ENCODE results near the gene LRRC51.
"Not testable (repeated sequence)": the region's sequence is repeated elsewhere in the genome, so short reads cannot be mapped to it uniquely, and the experiment has no call there.

The LRRC51 gene

DNA sequence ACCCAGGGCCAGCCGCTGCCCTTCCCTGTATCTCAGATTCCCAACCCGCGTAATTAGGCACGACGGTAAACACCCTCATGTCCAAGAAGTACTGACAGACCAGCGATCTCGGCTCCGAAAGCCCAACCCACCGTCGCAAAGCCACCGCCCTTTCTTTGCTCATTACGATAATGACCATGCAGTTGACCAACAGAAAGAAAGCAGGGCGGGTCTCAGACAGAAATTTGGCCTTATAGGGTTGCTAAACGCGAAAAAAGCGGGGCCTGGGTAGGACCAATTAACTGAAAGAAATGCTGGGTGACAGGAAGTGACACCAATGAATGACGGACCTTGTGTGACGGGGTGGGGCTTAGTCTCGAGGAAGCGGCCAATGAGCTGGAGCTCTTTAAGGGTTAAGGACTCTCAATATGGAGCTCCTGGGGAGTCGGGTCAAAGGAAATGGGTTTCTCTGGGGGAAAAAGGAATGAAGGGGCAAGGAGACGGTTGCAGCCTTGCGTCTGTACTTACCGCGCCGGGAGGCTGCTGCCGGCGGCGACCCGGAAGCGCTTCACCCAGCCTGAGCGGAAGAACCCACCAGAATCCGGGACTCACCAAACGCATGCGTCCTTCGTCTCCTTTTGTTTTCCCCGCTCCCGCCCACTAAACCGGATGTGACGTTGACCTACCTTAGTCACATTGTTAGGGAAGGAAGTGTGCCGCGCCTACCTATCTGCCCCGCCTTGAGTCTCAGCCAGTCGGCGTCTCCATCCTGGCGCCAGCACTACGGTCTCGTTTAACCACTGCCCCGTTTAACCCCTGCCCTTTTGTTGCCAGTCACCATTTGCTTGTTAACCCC lies 31.7 kb downstream of the LRRC51 start, which contains the start of gene ANAPC15:
TSS of gene ANAPC15 (minus strand) at position 553 of the 835 bp plus-strand sequence. CDS start 1,419 bp downstream, outside the sequence.
- DNase-seq: peak; percentile 98 to 99

DNA sequence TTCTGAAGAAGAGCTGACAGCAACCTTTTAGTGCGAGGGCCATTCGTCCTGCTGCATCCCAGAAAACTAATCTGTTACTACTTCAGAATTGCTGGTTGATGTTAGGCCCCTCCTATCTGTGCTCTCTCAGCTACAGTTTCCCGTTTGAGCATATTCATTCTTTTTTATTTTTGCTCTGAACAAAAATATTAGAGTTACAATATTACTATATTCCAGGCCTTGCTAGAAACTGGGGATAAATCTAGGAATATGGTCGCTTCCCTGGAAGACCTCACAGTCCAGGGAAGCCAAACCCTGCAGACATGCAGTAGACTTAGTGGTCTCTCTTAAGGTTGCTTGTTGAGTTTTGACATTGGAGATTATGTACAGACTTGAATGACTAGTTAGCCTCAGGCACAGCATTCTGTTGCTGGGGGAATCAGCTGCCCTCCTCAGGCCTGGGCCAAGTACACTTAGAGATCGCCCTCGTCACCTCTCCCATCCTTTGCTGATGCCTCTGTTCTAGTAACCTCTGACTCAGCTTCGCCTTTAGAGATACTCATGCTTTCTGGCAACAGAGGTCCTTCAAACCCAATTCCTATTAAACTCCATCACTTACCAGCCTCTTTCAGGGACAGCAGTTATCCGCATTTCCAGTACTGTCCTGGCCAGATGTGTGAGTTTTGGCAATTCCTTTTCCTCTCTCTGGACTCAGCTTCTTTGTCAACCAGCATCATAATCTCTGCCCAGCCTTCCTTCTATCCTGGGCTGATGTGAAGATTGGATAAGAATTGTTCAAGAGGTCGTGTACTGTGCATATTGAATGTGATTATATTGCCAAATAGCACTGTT lies 32.5 kb downstream of the LRRC51 start:
- DNase-seq: no peak

DNA sequence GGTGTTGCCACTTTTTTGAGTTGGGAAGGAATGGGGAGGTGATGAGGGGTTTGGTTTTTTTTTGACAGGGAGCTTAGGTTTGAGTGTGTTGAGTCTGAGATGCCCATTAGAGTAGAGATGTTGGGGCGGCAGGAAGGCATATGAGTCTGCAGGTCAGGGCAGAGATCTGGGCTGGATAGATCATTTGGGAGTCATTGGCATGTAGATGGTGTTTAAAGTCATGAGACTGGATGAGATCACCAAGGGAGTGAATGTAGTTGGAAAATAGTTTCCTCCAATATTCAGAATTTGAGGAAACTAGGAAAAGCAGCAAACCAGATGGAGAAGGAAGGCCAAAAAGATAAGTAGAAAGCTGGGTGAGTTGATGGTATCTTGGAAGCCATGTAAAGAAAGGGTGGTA lies 33.9 kb downstream of the LRRC51 start:
- DNase-seq: no peak

DNA sequence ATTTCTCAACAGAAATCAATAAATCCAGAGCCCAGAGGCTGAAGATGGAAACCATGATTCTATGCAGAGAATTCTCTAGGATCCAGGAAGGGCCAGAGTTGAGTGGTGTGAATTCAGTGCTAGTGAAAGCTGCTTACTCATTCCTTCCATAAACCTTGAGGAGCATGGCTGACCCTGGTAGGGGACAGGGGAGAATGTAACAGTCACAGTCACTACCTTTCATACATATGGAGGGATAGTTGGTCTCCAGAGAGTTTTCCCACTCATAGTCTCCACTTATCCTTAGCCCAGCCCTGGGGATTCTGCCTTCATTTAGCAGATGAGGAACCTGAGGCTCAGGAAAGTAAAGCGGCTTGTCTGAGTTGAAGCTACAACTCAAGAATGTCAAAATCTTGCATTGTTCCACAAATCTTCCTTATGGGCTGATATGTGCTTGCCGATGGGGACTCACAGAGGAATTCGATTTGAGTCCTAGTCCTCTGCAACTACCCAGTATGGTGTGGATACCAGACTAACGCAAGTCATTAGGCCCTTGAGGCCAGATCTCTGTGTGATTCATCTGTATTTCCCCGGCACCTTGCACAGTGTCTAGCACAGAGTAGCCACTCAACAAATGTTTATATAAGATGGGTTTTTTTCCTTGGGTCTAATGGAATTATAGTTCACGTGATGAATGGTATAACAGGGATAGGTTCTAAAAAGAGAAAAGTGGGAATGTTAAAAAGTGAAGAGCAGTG lies 35.5 kb downstream of the LRRC51 start:
- no peak for DNase-seq

DNA sequence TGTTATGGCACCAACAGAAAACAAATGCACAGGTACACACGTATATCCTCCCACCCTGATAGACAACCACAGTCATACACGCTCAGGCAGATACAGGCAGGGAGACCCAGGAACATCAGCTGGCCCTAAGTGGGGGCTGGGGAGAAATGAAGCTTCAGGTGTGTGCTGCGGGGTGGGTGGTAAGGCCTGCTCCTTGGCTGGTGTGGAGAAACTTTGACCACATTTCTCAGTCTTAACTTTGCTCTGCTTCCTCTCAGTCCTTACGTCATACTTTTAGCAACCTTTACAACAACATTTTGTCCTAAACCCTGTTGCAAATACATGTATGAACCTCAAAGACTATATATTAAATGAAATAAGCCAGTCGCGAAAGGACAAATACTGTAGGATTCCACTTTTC lies 38.5 kb downstream of the LRRC51 start:
- DNase-seq: peak; percentile 72 to 78

DNA sequence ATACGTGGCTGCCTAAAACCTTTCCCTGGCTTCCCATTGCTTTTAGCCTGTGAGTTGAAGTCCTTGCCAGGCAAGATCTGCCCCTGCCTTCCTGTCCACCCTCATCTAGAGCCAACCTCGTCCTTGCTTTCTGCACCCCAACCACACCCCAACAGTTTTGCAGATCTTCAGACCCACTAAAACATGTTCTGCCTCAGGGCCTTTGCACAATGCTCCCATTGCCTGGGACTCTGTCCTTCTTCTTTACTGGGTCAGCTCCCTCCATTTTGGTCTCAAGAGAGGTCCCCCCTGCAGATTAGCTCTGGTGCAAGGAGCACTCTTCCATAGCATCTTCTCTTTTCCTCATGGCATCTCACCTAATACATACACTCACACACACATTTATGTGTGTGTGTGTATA lies 40.3 kb downstream of the LRRC51 start:
- no peak for DNase-seq

DNA sequence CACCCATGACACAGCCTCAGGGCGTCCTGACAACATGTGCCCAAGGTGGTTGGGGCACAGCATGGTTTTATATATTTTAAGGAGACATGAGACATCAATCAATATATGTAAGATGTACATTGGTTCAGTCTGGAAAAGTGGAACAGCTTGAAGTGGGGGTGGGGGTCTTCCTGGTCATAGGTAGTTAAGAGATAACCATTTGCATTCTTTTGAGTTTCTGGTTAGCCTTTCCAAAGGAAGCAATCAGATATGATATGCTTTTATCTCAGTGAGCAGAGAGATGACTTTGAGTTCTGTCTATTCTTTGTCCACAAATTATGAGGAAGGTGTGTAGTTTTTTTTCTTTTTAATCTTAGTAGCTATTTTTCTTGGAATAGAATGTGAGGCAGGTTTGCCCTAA lies 42.0 kb downstream of the LRRC51 start:
- no peak for DNase-seq

DNA sequence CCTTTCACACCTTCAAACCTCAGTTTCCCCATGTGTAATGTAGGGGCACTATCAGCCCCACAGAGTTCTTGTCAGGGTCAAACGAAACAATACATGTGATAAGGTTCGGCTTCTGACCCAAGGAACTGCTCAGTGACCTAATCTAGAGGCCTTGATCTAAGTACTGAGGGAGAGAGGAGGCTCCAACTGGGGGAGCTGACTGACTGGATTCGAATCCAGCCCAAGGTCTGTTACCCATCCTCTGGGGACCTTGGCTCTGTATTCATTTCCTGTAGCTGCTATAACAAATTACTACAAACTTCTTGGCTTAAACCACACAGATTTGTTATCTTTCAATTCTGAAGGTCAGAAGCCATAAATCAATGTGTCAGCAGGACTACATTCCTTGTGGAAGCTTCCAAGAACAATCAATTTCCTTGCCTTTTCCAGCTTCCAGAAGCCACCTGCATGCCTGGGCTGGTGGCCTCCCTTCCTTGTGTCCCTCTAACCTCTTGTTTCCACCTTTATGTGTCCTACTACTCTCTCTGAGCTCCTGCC lies 42.5 kb downstream of the LRRC51 start:
- no peak for DNase-seq

DNA sequence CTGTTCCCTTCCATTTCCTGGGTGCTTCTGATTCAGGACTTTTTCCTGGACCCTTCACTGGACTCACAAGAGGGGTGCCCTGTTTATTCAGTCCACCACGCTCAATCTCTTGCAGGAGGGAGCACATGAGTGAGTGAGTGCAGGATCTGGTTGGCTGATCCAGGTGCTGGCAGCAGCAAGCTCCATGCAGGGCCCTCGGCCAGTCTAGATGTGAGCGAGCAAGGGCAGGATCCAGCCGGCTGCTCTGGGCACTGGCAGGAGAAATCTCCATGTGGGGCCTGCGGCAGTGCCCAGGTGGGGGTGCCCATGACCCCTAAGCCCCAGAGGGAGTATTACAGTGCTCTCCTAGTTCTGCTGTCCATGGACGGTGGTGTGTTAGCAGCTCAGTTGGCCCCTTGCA lies 43.4 kb downstream of the LRRC51 start:
- no peak for DNase-seq

DNA sequence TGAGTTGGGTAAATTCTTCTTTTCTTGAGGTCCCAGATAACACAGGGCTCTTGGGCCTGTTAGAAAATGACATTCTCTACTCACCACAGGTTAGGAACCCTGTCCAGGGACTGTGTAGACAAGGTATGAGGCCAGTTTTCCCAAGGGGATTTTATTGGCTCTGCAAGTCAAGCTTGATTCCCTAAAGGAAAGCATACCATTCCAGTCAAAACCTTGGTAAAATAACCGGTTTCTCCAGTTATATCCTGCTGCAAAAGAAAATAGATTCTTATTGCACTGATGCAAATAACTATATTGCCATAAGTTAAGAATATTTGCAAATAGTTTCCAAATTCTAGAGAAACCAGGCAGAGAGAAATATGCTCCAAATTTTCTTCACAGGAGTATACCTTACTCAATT lies 45.3 kb downstream of the LRRC51 start:
- no peak for DNase-seq

DNA sequence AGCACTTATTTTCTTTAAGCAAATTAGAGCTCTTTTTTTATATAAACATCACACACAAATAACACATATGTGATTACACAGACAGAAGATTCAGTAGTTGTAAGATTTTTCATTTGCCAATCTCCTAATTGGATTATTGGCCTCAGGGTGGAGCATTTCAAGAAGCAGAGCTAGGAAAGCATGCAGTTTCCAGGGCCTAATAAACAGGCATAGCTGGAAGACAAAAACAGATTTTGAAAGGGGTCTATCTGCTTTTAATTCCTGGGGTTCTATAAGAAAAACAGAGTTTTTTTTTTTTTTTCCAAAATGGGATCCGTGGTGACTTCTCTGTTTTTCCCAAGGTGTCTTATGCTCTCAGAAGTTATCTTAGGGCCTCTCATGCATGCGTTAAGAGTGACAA lies 47.3 kb downstream of the LRRC51 start:
- DNase-seq: no peak

DNA sequence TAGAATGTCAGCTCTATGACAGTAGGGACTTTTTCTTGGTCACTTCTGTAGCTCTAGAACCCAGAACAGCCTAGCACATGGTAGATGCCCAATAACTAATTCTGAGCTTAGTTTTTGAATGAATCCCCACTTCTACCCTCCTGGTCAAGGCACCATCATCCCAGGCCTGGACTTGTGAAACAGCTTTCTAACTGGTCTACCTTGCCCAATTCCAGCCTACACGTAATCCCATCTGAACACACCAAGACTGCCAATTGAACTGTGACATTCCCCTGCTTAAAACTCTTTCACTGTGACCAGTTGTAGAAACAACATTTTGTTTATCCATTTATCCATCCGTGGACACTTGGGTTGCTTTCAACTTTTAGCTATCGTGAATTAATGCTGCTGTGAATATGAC lies 48.7 kb downstream of the LRRC51 start:
- DNase-seq: no peak

DNA sequence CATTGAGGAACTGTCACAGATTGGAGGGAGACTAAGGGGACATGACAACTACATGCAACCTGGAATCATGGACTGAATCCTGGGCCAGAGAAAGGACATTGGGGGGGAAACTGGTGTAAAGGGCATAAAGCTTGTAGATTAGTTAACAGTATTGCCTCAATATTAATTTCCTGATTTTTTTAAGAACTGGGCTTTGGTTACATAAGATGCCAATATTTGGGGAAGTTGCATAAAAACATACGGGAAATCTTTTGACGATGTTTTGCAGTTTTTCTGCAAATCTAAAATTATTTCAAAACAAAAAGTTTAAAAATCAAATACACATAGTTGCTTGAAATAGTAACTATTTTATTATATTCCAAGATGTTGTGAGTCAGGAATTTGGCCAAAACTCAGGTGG lies 52.0 kb downstream of the LRRC51 start:
- DNase-seq: peak; percentile 67 to 80

DNA sequence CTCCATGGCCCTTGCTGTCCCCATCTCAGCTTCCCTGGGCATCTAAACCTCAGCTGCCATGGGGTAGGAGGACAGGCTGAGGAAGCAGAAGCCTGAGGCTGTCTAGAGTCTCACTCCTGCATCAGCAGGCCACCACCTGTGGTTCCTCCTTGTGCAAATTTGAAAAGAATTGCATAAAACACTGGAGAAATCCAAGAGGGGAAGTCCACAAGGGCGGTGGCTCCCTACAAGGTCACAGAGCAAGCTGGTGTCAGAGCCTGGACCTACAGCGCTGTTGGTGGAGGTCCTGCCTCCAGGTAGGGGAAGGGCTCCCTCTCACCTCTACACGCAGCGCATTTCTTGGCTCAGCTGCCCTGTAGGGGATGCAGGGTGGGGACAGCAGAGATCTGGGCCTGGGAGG lies 54.8 kb downstream of the LRRC51 start, which contains the start of gene FOLR3:
TSS of gene FOLR3 (plus strand) at position 253 of the 400 bp plus-strand sequence. CDS start 228 bp downstream, outside the sequence.
- DNase-seq: peak; percentile 5 to 40

DNA sequence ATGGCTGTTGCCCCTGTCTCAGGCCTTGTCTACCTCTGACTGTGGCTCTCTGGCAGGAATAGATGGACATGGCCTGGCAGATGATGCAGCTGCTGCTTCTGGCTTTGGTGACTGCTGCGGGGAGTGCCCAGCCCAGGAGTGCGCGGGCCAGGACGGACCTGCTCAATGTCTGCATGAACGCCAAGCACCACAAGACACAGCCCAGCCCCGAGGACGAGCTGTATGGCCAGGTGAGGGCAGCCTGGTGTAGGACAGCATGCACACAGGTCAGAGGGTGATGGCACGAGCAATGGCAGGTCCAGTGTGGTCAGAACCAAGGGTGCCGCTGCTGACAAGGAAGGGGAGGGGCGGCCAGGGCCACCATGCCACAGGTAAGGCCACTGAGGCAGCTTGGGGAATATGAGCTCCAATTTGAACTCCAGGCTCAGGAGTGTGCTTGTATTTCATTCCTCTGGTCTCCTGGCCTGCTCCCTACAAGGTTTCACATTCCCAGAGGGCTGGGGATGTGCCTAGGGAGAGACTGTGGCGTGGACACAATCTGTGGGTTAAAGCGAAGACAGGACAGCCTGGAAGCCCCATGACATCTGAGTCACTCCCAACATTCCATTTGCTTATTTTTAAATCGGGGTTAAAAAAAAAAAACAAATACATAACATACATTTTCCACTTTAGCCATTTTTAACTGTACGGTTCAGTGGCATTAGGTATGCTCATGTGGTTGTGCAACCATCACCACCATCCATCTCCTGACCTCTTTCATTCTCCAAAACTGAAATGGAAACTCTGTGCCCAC lies 55.4 kb downstream of the LRRC51 start:
- DNase-seq: no peak

DNA sequence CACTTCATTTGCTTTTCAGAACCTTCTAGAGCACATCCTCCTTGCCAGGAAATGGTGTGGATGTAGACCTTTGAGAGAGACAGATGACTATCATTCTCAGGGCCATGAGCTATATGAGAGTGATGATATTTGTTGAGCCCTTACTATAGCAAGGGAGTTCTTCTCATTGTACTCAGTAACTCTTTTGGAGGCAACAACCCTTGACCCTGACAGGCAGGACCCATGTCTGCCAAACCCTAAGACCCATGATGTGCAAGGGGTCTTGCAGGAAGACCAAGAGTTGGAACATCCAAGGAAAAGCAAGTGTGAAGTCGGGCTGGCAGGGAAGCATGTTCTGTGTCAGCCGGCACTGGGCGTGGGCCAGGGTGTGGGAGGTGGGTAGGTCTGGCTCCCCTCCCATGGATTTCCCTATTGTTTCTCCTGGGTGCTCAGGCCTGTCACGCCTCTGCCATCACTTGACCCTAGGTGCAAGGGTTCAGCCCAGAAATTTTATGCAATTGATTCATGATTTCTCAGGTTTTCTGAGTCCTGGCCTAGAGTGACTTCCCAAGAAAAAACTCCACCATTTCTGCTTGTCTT lies 56.1 kb downstream of the LRRC51 start:
- no peak for DNase-seq

DNA sequence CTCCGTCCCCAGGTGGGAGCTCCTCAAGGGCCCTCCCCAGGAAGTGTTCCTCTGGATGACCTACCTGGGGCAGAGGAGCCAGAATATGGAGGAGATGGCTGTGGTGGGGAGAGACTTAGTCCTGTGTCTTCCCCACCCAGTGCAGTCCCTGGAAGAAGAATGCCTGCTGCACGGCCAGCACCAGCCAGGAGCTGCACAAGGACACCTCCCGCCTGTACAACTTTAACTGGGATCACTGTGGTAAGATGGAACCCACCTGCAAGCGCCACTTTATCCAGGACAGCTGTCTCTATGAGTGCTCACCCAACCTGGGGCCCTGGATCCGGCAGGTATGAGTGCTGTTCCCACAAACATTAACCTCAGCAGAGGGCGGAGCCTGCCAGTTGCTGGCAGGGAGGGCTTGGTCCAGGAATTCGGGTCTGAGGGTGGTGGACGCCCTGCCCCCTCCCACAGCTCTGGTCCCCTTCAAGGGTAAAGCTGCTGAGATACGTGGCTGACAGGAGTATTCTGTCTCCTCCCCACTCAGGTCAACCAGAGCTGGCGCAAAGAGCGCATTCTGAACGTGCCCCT lies 58.3 kb downstream of the LRRC51 start:
- no peak for DNase-seq

DNA sequence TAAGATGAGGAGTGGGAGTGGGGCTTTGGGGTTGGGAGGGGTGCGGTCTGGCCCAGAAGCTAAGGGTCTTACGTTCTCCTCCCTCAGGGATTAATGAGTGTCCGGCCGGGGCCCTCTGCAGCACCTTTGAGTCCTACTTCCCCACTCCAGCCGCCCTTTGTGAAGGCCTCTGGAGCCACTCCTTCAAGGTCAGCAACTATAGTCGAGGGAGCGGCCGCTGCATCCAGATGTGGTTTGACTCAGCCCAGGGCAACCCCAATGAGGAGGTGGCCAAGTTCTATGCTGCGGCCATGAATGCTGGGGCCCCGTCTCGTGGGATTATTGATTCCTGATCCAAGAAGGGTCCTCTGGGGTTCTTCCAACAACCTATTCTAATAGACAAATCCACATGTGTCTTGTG lies 58.9 kb downstream of the LRRC51 start:
- no peak for DNase-seq

DNA sequence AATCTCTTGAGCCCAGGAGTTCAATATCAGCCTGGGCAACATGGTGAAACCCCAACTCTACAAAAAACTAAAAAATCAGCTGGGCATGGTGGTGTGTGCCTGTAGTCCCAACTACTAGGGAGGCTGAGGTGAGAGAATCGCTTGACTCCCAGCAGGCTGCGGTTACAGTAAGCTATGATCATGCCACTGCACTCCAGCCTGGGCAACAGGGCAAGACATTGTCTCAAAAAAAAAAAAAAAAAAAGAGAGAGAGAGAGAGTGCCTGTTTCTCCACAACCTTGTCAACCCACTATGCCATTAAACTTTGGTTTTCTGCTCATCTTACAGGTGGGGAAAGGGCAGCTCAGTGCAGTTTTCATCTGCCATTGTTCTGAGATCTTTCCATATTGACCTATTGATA lies 60.0 kb downstream of the LRRC51 start:
- no peak for DNase-seq

DNA sequence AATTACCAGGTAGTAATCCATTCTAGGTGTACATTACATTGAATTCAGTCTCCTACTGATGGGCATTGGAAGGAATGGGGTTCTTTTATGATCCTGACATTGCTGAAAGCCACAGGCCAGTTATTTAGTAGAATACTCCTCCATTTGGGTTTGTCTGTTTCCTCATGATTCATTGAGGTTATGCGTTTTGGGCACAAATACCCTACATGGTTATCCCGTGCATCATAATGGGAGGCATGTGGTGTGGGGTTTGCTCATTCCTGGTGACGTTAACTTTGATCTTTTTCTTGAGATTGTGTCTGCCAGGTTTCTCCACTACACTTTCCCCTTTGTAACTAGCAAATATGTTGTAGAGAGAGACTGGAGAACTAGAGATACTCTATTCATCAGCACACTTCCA lies 60.4 kb downstream of the LRRC51 start:
- DNase-seq: no peak

DNA sequence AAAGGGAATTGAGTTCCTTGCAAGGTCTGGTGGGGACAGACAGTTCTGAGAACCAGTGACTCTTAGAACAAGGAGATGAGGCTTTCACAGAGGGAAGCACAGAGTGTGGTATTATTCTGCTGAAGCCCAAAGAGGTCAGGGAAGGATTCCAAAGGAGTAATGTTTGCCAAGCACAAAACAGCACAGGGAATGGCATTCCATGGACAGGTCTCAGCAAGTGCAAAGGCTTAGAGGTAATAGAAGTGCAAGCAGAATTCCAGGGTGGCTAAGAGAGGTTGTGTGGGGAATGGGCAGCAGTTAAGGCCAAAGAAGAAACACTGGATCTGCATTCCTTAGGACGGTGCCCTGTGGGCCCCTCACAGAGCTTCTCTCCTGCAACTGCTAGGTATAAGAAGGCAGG lies 61.4 kb downstream of the LRRC51 start:
- not testable (repeated sequence) for DNase-seq

All from AML-193 (cell line).